HG03175 (cell line): ENCODE data around the gene ACSM3.
"Not testable (repeated sequence)": the region's sequence is repeated elsewhere in the genome, so short reads cannot be mapped to it uniquely, and the experiment has no call there.

ENCODE experiments used
- ATAC-seq: cut with Tn5 transposase; IDR thresholded peaks from one replicate; pipeline ENCODE4 v1.9.1; 2021; ENCODE audit warnings: mild to moderate bottlenecking, moderate library complexity; ENCODE audit not compliant: unreplicated experiment

Gene ACSM3, protein sequence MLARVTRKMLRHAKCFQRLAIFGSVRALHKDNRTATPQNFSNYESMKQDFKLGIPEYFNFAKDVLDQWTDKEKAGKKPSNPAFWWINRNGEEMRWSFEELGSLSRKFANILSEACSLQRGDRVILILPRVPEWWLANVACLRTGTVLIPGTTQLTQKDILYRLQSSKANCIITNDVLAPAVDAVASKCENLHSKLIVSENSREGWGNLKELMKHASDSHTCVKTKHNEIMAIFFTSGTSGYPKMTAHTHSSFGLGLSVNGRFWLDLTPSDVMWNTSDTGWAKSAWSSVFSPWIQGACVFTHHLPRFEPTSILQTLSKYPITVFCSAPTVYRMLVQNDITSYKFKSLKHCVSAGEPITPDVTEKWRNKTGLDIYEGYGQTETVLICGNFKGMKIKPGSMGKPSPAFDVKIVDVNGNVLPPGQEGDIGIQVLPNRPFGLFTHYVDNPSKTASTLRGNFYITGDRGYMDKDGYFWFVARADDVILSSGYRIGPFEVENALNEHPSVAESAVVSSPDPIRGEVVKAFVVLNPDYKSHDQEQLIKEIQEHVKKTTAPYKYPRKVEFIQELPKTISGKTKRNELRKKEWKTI

DNA sequence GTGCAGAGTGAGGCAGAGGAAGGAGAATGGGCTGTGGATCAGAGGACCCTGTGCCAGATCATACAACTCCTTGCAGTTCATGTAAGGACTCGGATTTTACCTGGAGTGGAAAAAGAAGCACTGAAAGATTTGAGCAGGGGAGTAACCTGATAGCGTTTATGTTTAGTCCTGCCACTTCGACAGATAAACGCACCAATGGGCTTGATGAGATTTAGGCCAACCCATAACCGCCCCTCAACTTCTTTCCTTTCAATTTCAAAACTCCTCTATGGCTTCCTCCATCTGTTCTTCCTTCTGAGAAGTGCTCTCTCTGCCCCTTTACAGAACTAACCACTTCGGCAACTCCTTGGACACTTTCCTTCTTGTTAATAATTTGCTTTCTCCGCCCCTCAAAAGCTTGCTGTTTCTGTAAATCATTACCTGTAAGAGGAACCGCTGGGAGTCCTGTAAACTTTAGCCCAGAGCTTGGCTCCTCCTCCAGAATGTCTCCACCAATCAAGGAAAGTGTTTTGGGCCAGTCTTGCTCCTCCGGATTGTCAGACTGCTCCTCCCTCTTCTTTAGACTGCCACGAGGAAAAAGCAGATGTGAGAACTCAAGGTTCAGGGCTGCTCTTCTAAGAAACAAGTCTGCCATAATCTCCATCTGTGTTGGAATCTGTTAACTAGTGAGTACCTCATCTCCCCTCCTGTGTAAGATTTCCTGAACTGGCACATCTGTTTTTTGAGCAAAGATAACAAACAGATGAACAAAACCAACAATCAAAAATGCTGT is at the start of gene ACSM3:
Gene ACSM3 (plus strand): TSS at position 554 of the 772 bp plus-strand sequence. CDS start 6,021 bp downstream, outside the sequence.
- peak; percentile 98 for ATAC-seq

DNA sequence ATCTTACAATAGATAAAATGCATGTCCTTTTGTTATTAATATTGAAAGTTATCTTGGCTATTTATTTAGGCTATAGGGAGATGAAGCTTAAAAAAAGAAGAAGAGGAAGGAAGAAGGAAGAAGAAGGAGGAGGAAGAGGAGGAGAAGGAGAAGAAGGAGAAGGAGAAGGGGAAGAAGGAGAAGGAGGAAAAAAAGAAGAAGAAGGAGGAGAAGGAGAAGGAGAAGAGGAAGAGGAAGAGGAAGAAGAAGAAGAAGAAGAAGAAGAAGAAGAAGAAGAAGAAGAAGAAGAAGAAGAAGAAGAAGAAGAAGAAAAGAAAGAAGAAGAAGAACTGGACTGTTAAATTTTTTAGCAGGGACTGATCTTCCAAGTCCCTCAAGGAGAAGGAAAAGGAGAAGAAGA is 46.1 kb upstream of the ACSM3 start:
- ATAC-seq: not testable (repeated sequence)

DNA sequence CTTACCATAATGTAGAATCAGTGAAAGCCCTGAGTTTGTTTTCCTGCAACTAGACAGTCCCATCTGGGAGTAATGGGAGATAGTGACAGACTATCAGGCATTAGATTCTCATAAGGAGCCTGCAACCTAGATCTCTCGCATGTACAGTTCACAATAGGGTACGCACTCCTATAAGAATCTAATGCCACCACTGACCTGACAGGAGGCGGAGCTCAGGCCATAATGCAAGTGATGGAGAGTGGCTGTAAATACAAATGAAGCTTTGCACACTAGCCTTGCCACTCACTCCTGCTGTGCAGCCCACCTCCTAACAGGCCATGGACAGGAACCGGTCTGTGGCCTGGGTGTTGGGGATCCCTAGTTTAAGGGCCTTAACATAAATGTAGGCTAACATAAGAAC is 43.6 kb upstream of the ACSM3 start:
- ATAC-seq: no peak

DNA sequence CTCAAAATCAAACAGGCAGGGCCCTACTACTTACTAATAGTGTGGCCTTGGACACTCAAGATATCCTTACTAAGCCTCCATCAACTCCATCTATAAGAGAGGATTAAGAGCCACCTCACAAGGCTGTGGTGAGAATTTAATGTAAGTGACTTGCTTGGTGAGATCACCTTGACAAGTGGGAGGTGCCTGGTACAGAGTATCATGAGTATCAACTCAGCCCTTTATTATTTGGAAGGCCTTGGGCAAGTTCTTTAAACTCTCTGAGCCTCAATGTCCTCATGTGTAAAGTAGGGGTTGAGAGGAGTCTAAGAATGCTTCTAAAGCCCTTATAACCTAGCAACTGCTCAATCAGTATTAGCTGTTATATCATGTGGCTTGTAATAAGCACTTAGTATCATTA is 37.2 kb upstream of the ACSM3 start:
- no peak for ATAC-seq

DNA sequence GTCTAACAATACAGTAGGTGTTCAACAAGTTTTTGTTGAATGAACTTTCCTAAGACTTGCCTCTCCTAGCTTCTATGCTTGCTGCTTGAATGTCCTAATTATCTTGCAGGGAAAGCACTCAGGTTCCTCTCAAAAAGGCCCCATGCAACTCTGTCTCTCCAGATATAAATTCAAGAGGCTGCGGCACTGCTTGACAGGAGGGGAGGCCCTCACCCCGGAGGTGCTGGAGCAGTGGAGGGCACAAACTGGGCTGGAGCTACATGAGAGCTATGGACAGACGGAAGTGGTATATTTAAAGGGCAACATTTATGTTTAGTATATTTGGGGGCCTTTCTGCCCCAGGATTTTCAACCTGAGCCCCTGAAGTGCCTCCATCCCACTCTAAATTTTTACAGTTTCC is 36.6 kb upstream of the ACSM3 start:
- ATAC-seq: no peak

DNA sequence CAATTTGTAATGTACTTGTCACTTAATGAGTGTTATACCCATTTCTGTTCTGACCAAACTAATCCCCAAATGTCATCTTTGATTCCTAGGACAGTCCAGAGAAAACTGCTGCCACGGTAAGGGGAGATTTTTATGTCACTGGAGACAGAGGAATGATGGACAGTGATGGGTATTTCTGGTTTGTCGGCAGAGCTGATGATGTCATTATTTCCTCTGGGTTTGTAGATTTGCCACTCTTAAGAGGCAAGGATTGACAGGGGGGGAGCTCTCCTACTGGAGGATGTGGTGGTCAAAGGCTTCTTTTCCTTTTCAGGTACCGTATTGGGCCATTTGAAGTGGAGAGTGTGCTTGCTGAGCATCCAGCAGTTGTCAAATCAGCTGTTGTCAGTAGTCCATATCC is 34.7 kb upstream of the ACSM3 start:
- no peak for ATAC-seq

DNA sequence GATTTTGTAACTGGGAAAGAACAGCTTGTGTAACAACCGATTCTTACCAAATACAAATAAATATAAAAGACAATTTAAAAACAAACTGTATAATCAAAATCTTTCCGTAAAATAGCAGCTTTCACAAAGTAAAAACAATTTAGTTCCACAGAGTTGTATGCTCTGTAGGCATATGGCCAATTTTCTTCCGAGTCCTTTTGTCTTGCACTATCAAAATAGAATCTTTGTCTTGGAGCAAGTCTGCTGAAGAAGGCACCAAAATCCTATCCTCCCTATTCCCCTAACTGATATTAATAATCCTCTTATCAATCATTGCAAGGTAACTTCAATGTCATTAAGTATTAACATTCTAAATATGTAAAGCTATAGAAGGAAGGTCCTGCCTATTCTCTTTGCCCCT is 29.8 kb upstream of the ACSM3 start:
- ATAC-seq: no peak

DNA sequence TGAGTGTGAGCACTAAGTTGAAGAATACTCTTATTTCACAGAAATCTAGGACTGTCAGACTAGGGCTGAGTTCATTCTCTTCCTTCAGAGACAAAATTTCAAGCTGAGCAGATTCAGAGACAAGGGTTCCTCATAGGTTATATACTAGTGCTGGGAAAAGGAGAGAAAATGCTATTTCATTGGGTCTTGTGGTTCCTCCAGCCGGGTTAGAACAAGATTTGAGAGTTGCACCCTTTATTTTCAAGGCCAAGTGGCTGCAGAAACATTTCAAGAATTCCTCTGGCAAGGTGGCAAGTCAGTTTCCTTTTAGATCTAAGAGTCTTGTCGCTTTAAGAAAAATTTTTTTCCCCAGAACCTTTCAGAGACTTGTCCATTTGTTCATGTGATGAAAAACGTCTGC is 29.0 kb upstream of the ACSM3 start:
- no peak for ATAC-seq

DNA sequence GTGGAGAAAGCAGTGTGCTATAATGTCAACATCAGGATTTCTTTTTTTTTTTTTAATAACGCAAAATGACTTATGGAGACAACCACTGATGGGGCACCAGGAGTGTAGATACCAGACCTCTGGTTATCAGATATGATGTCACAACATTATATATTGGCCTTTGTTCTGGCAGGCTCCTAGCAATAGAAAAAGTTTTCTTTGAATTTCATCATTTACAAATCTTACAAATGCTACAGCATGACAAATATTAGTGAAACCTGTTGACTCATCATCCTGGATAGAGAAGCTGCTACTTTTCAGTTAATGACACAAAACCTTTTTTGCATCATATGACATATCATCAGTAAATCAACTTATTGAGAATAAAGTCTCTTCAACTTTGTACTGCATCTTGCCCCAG is 28.3 kb upstream of the ACSM3 start:
- ATAC-seq: no peak

DNA sequence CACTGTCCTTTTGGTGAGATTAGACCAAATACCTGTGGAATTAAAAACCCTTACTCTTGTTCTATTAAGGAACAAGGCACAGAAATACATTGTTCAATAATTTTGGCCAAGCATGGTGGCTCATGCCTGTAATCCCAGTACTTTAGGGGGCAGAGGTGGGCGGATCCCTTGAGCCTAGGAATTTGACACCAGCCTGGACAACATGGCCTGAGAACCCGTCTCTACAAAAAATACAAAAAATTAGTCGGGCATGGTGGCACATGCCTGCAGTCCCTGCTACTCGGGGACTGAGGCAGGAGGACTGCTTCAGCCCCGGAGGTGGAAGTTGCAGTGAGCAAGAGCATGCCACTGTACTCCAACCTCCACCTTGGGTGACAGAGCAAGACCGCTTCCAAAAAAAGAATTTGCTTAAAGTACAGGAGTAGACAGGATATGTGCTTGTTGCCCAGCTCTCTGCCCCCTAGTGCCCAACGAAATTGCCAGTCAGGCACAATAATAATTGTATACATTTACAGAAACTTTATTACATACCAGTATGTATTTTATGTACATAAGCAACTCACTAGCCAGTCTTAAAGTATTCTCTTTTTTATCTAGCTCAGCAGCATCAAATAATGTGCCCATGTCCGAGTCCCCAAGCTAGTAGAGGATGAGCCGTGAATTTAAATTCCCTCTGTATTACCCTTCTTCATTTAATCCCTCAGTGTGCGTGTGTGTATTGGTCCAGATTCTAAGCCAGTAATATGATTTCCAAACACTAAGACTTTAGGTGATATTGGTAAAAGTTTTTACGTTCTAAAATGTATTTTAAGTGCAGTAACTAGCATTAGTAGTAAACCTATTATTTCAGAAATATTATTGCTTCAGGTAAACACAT is 23.6 kb upstream of the ACSM3 start:
- ATAC-seq: no peak

DNA sequence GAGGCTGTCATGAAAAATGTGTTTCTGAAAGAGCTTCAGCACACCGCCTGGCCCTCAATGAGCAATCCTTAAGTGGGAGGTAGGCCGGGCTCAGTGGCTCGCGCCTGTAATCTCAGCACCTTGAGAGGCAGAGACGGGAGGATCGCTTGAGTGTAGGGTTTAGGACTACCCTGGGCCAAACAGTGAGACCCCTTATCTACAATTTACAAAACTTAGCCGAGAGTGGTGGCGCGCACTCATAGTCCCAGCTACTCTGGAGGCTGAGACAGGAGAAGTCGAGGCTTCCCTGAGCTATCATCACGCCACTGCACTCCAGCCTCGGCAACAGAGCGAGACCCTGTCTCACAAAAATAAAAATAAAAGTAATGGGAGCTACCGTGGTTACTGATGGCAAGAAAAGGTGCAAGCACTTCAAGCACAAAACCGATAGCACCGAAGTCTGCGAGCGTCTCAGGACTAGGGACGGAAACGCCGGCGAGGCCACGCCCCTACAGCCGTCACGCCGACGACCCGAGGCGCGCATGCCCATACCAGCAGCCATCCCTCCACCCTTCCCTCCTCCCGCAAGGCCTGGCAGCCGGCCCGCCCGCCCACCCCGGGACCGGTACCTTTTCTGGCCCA is 22.8 kb upstream of the ACSM3 start:
- peak; percentile 83 for ATAC-seq

DNA sequence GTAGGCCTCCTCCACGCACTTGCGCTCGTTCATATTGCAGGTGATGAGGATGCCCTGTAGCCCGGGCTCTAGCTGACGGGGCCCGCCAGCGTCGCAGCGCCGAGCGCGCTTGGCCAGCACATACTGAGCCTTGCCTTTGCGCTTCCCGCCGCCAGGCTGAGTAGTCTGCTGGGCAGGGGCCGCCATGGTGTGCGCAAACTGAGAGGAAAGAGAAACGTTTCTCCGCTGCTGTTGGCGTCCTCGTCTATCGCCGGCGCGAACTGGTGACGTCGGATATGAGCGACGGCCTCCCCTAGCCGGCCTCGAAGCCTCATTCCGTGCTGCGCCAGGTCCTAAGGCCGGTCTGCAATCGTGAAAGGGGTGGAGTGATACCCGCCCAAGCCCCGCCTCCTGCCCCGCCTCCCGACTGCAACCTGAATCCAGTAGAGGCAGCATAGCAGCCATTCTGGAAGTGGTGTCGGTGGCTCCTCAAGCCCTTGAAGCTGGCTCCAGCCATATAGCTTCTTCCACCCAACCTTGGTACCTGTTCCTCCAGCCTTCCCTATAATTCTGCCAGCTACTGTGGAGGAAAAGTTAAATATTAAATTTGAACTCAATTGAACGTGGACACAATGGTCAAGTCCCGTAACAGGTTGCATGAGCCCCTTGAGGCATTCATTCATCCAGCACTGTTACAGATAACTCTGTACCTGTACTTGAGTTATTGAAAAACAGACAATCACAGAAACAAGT is 22.1 kb upstream of the ACSM3 start, which contains the start of gene THUMPD1:
Gene THUMPD1 (minus strand): TSS at position 265 of the 732 bp plus-strand sequence. CDS start 79 bp downstream, at position 186.
- peak; percentile 92 for ATAC-seq

DNA sequence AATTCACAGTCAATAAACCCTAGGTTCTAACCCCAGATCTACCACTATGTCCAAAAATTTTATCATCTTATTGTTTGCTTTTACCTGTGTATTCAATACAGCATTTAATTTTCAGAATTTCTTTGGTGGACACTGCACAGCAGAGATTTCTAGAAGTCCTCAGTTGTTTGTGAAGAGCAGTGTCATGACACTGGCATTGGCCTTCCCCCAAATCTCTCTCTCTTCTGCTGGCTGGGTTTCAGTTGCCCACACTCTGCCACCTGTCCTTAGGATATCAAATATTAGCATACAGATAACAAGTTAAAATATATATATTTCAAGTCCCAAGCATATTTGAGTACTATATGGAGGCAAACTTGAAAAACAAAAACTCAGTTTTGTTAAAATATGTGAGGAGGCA is 20.2 kb upstream of the ACSM3 start:
- ATAC-seq: no peak

DNA sequence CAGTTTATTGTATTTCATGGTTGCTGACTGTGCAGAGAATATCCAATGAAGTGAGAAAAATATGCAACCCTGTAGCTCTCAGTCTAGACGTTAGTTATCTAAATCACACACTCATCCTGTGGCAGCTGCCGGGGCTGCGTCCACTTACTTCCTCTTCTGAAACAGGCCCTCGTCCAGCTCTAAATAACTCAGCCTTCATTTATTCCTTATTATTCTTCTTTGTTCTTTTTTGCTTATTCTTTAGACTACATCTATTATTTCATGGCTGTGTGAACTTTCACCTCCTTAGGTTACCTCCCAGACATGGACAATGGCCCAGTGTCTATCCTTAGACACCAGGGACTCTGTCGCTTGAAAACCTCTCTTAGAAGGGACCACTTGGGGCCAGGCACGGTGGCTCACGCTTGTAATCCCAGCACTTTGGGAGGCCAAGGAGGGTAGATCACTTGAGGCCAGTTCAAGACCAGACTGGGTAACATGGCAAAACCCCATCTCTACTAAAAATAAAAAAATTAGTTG is 18.8 kb upstream of the ACSM3 start:
- no peak for ATAC-seq

DNA sequence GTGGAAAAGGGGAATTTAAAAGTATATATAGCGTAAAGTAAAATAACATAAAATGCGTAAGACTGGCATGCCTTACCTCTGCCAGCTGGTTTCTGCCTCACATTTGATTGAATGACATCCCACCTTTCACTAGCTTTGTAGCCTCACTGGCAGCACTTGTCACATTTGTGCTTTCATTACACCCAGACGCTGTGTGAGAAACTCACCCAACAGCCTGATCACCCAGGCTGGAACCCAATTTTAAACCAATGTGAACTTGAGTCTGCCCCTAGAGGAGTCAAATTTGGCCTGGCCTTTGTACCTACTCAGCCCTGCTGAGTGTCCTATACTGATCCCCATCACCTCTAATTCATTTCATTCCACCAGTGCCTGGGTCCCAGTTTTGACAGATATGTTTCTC is 17.4 kb upstream of the ACSM3 start:
- no peak for ATAC-seq

DNA sequence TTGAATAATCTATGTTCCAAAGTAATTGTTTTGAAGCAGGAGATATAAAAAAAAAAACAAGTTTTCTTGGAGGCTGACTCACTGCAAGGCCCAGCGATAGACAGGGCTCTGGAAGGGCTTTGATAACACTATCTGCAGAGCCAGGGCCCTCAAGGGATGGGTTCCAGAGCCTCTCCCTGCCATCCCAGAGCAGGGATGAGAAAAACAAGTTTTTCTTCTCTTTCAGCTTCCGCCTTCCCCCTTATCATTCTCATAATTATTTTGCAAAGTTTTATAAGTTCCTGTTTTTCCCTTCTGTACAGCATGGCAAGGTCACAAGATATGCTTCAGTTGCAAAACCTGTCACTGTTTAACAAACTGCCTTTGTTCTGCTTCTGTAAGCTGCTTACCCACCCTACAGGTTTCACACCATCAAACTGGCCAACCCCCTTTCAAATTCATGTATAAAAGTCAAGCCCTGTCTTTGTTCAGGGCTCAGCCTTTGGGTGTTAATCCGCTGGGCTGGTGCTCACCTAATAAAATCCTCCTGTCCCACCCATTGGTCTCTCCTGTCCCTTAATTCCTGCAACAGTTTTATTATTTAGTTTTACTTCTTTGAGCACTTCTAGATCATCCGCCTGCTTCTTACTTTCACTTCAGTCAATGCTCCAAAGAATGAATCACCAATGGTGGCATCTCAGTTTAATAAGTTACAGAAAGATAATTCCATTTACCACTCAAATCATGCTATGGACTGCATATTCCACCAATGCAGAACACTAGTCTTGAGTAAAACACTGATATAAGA is 16.6 kb upstream of the ACSM3 start:
- peak; percentile 42 for ATAC-seq

DNA sequence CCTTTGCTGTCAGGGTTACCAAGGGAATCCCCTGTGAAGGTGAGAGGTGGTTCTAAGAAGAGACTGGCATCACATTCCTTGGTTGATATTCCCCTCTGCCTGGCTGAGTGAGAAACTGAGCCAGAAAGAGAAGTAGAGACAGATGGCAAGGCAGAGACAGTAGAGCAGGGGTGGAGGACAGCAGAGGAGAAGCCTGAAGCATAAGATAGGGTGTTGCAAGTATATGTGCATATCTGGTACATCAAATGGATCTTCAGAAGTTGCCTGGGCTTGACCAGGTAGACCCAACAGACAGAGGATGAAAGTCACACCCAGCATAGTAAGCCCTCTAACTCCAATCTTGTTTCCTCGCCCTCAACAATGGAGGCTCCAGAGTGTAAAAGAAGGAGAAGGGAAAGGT is 14.3 kb upstream of the ACSM3 start:
- ATAC-seq: no peak

DNA sequence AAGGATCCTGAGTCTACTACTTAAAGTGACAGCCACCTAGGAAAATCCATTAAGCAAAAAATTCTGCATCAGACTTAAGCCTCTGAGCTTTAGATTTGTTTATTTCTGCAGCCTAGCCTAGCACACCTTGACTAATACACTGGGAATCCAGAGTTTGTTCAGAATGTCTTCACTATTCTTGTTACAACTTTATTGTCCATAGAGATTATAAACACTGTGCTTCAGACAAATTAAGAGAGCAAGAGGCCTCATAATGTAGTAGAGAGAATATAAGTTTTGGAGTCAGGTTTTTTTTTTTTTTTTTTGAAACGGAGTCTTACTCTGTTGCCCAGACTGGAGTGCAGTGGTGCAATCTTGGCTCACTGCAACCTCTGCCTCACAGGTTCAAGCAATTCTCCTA is 13.3 kb upstream of the ACSM3 start:
- ATAC-seq: no peak

DNA sequence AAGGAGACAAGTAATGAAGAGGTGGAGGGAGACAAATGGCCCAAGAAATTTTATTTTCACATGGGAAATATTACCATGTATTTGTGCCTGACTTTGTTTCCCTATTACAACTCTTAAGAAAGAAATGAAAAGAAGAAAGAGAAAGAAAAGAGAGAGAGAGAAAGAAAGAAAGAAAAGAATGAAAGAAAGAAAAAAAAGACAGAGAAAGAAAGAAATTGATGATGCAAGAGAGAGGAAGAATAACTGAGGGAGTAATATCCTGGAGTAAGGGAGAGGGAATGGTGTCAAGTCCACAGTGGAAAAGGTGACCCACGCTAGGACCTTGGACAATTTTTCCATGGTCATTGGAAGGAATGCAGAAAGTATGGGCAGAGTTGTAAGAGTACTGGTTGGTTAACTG is 10.1 kb upstream of the ACSM3 start:
- ATAC-seq: no peak
